Measurements from ENCODE around the gene KCNJ9. TPM values are rescaled to one million over a fixed set of nuclear protein-coding genes. Genes with fewer than 3 reads are reported as not detected.

KCNJ9 gene
- total RNA-seq, 2 donors from 2014 or later: not detected

GRCh38 chr1:160112357-160112756, 31.0 kb downstream of the KCNJ9 start:
- DNase-seq (no peak), ATAC-seq (no peak)
- 81 to 82% methylated on average over 12 of the region's 12 CpGs for WGBS, 2 donors
- Histone ChIP-seq H3K4me1 (no peaks in the 10 kb centered on the region), H3K36me3 (replicated peaks in 1 of 2; ENCODE audit: insufficient read depth in 1 of 2, low read depth in 2 of 2) (no peaks in the 10 kb centered on the region), H3K9me3 (no peaks in the 10 kb centered on the region), H3K4me3 (no peak overlapping the region), H3K27me3 (peaks cover 0 to 3% of the 10 kb centered on the region in 2 donors), H3K27ac (no peak overlapping the region)
- TF ChIP-seq CTCF (IDR thresholded peaks at IDR 0.05) (no peak), POLR2A (IDR thresholded peaks at IDR 0.05) (no peak)
- intact Hi-C loops (cut with DNase I): no loop called here

GRCh38 chr1:160113407-160113806, 32.1 kb downstream of the KCNJ9 start:
- WGBS, 2 donors: 73 to 79% methylated on average over 7 to 8 of the region's 8 CpGs
- no peak overlapping the region for H3K4me3 ChIP-seq
- peaks cover 0 to 3% of the 10 kb centered on the region in 2 donors for H3K27me3 ChIP-seq

GRCh38 chr1:160114085-160114484, 32.7 kb downstream of the KCNJ9 start:
- no peak overlapping the region for H3K4me3 ChIP-seq
- no peaks in the 10 kb centered on the region for H3K9me3 ChIP-seq
- 68 to 75% methylated on average over 4 of the region's 4 CpGs for WGBS, 2 donors
- TF ChIP-seq POLR2A (IDR thresholded peaks at IDR 0.05) (no peak), CTCF (IDR thresholded peaks at IDR 0.05) (no peak)
- DNase-seq (no peak), ATAC-seq (no peak)
- H3K27ac ChIP-seq: no peak overlapping the region
- no peaks in the 10 kb centered on the region for H3K36me3 ChIP-seq (replicated peaks in 1 of 2; ENCODE audit: insufficient read depth in 1 of 2, low read depth in 2 of 2)
- intact Hi-C loops (cut with DNase I): no loop called here
- H3K4me1 ChIP-seq: no peaks in the 10 kb centered on the region
- peaks cover 0 to 3% of the 10 kb centered on the region in 2 donors for H3K27me3 ChIP-seq

More at GRCh38 chr1:160113407-160113806, 32.1 kb downstream of the KCNJ9 start:
- TF ChIP-seq CTCF (IDR thresholded peaks at IDR 0.05): no peak
- TF ChIP-seq POLR2A (IDR thresholded peaks at IDR 0.05): no peak
- DNase-seq (no peak), ATAC-seq (no peak)
- H3K4me1 ChIP-seq: no peaks in the 10 kb centered on the region
- no peak overlapping the region for H3K27ac ChIP-seq
- H3K9me3 ChIP-seq: no peaks in the 10 kb centered on the region
- no peaks in the 10 kb centered on the region for H3K36me3 ChIP-seq (replicated peaks in 1 of 2; ENCODE audit: insufficient read depth in 1 of 2, low read depth in 2 of 2)
- intact Hi-C loops (cut with DNase I): no loop called here

- 34 to 39% methylated on average over 16 of the region's 16 CpGs for WGBS, 2 donors
- ATAC-seq: no peak
- intact Hi-C loops (cut with DNase I): loop anchor here (5.0 kb wide), 1 partner anchor 67 kb away; no protein-coding TSS in a partner anchor
- H3K4me1 ChIP-seq: no peaks in the 10 kb centered on the region
- H3K36me3 ChIP-seq (replicated peaks in 1 of 2; ENCODE audit: insufficient read depth in 1 of 2, low read depth in 2 of 2): no peaks in the 10 kb centered on the region
- no peaks in the 10 kb centered on the region for H3K9me3 ChIP-seq
- DNase-seq: no peak
- peaks cover 0 to 3% of the 10 kb centered on the region in 2 donors for H3K27me3 ChIP-seq
- H3K27ac ChIP-seq: no peak within 1 kb of the TSS
- TF ChIP-seq CTCF (IDR thresholded peaks at IDR 0.05) (no peak), POLR2A (IDR thresholded peaks at IDR 0.05) (no peak)
- no peak within 1 kb of the TSS for H3K4me3 ChIP-seq
Observed at GRCh38 chr1:160115545-160116282, 34.4 kb downstream of the KCNJ9 start, which contains the start of gene ATP1A2. Gene ATP1A2, plus strand, starts transcription at chr1:160115759. Its CDS starts 103 bp downstream, at chr1:160115862.
